B cell (primary cell): Measurements from ENCODE around the gene DDO.

Source experiments
- EZH2 ChIP-seq: IDR thresholded peaks from 2 replicates; pipeline ENCODE4 v1.6.1; 2012; ENCODE audit warnings: borderline replicate concordance, low read depth, mild to moderate bottlenecking, moderate library complexity, low read length; ENCODE audit not compliant: insufficient read depth, poor library complexity, severe bottlenecking
- TF ChIP-seq, protein P1 (sequence below): fragments of 200-600 bp; IDR thresholded peaks from one replicate; pipeline ENCODE4 v1.8.0; 2022; ENCODE audit warnings: antibody characterized with exemption, mild to moderate bottlenecking

GRCh38 chr6:110358553-110359160, 56.7 kb downstream of the DDO start:
- TF ChIP-seq, protein P1, sequence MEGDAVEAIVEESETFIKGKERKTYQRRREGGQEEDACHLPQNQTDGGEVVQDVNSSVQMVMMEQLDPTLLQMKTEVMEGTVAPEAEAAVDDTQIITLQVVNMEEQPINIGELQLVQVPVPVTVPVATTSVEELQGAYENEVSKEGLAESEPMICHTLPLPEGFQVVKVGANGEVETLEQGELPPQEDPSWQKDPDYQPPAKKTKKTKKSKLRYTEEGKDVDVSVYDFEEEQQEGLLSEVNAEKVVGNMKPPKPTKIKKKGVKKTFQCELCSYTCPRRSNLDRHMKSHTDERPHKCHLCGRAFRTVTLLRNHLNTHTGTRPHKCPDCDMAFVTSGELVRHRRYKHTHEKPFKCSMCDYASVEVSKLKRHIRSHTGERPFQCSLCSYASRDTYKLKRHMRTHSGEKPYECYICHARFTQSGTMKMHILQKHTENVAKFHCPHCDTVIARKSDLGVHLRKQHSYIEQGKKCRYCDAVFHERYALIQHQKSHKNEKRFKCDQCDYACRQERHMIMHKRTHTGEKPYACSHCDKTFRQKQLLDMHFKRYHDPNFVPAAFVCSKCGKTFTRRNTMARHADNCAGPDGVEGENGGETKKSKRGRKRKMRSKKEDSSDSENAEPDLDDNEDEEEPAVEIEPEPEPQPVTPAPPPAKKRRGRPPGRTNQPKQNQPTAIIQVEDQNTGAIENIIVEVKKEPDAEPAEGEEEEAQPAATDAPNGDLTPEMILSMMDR, result no peak
- TF ChIP-seq EZH2, result no peak
